SK-N-SH (cell line): ENCODE measurements around the gene LAMP2. TPM values are rescaled to one million over a fixed set of nuclear protein-coding genes. Genes with fewer than 3 reads are reported as not detected.

Experiments used
- CTCF ChIA-PET: fragments of 300-600, 350-600 bp; formaldehyde crosslinking; extraction: SDS; loops from one replicate; lab custom pipeline; 2021; lab: Yijun Ruan, JAX
- POLR2A ChIA-PET: fragments of 350-600 bp; sonication (Branson Sonifier 250); formaldehyde crosslinking; extraction: SDS; loops from one replicate; lab custom pipeline; 2020; ENCODE audit warnings: antibody characterized with exemption, inconsistent platforms; lab: Yijun Ruan, JAX
- DNase-seq: peaks from one replicate; pipeline ENCODE4 v3.0.0; 2012
- H2AFZ ChIP-seq: fragments of 200-600 bp; sonication (generic); 2 replicates; pipeline ENCODE4 v1.8.1; 2016; ENCODE audit warnings: antibody characterized with exemption, mild to moderate bottlenecking, low read depth
- H3F3A ChIP-seq: fragments of 200-600 bp; sonication (generic); replicated peaks from 2 replicates; pipeline ENCODE3; 2016; ENCODE audit warnings: antibody characterized with exemption, mild to moderate bottlenecking; ENCODE audit not compliant: insufficient read depth
- H3K27ac ChIP-seq, 2 experiments: fragments of 200-500 bp in 1 of 2; fragments of 200-600 bp in 1 of 2; sonication (Bioruptor generic) in 1 of 2; sonication (generic), shearing (Covaris generic) in 1 of 2; 2 replicates each; pipeline versions ENCODE4 v1.5.1 to v1.6.1; 2014 to 2016; ENCODE audit warnings: low read depth in 2 of 2, inconsistent platforms in 1 of 2, low read length in 1 of 2, mild to moderate bottlenecking in 1 of 2, mixed read lengths in 1 of 2
- H3K27me3 ChIP-seq: fragments of 200-600 bp; sonication (generic), shearing (Covaris generic); 2 replicates; pipeline ENCODE4 v1.6.1; 2016; ENCODE audit warnings: mixed run types; ENCODE audit not compliant: insufficient read depth
- H3K36me3 ChIP-seq, 2 experiments: fragments of 200-500 bp in 1 of 2; fragments of 200-600 bp in 1 of 2; sonication (Bioruptor generic) in 1 of 2; sonication (generic) in 1 of 2; replicated peaks in 1 of 2; 2 replicates each; pipeline versions ENCODE3 to v1.5.1; 2014 to 2016; ENCODE audit warnings: low read length in 1 of 2, mild to moderate bottlenecking in 1 of 2; ENCODE audit not compliant: insufficient read depth in 2 of 2, control insufficient read depth in 1 of 2
- H3K4me1 ChIP-seq, 2 experiments: fragments of 200-500 bp in 1 of 2; fragments of 200-600 bp in 1 of 2; sonication (Bioruptor generic) in 1 of 2; sonication (generic), shearing (Covaris generic) in 1 of 2; 2 replicates each; pipeline versions ENCODE4 v1.5.1 to v1.6.1; 2014 to 2016; ENCODE audit warnings: low read depth in 1 of 2, low read length in 1 of 2, mixed run types in 1 of 2; ENCODE audit not compliant: insufficient read depth in 2 of 2, control insufficient read depth in 1 of 2
- H3K4me2 ChIP-seq: fragments of 200-600 bp; sonication (generic), shearing (Covaris generic); 2 replicates; pipeline ENCODE4 v1.6.1; 2017; ENCODE audit warnings: mixed run types
- H3K4me3 ChIP-seq, 2 experiments: fragments of 200-500 bp in 1 of 2; fragments of 200-600 bp in 1 of 2; sonication (Bioruptor generic) in 1 of 2; sonication (generic), shearing (Covaris generic) in 1 of 2; 2 replicates each; pipeline versions ENCODE4 v1.5.1 to v1.8.1; 2014 to 2016; ENCODE audit warnings: low read depth in 2 of 2, inconsistent platforms in 1 of 2, low read length in 1 of 2, mild to moderate bottlenecking in 1 of 2, mixed read lengths in 1 of 2, moderate library complexity in 1 of 2
- H3K79me2 ChIP-seq: fragments of 200-600 bp; sonication (generic); 2 replicates; pipeline ENCODE4 v1.8.1; 2017; ENCODE audit warnings: mild to moderate bottlenecking; ENCODE audit not compliant: insufficient read depth
- H3K9ac ChIP-seq: fragments of 200-600 bp; sonication (generic); 2 replicates; pipeline ENCODE4 v1.6.1; 2017; ENCODE audit warnings: mixed run types
- H3K9me2 ChIP-seq: fragments of 200-600 bp; sonication (generic); 2 replicates; pipeline ENCODE4 v1.6.1; 2017; ENCODE audit warnings: mixed run types
- H3K9me3 ChIP-seq: fragments of 200-600 bp; sonication (generic); 2 replicates; pipeline ENCODE4 v1.6.1; 2017; ENCODE audit warnings: mixed run types, mild to moderate bottlenecking, moderate library complexity
- H4K20me1 ChIP-seq: fragments of 200-600 bp; sonication (generic); 2 replicates; pipeline ENCODE4 v1.6.1; 2017; ENCODE audit warnings: mild to moderate bottlenecking, mixed run types; ENCODE audit not compliant: insufficient read depth
- CHD2 ChIP-seq: fragments of 150-350 bp; IDR thresholded peaks from 2 replicates; pipeline ENCODE4 v1.6.1; 2018; ENCODE audit warnings: low read length; ENCODE audit not compliant: partially characterized antibody
- EZH2phosphoT487 ChIP-seq: fragments of 200-600 bp; sonication (generic); IDR thresholded peaks from 2 replicates; pipeline ENCODE4 v1.6.1; 2017; ENCODE audit warnings: low read depth, mixed run types, mild to moderate bottlenecking, antibody characterized with exemption, moderate library complexity, borderline replicate concordance
- GABPA ChIP-seq: IDR thresholded peaks from 2 replicates; pipeline ENCODE4 v1.4.0; 2012; ENCODE audit warnings: low read depth, mild to moderate bottlenecking
- MEF2A ChIP-seq: IDR thresholded peaks from 2 replicates; pipeline ENCODE4 v1.4.0; 2012; ENCODE audit warnings: low read depth, borderline replicate concordance
- MXI1 ChIP-seq: IDR thresholded peaks from 2 replicates; pipeline ENCODE4 v1.6.1; 2012; ENCODE audit warnings: mild to moderate bottlenecking, low read depth, low read length, improper control_type of control experiment
- RAD21 ChIP-seq: IDR thresholded peaks from 2 replicates; pipeline ENCODE4 v1.6.1; 2012; ENCODE audit warnings: mild to moderate bottlenecking, low read length
- RXRA ChIP-seq: IDR thresholded peaks from 2 replicates; pipeline ENCODE4 v1.4.0; 2012; ENCODE audit warnings: low read depth, mild to moderate bottlenecking, borderline replicate concordance
- SIN3A ChIP-seq: IDR thresholded peaks from 2 replicates; pipeline ENCODE4 v1.6.1; 2012; ENCODE audit warnings: low read depth, mild to moderate bottlenecking, low read length, moderate library complexity, borderline replicate concordance
- TAF1 ChIP-seq: IDR thresholded peaks from 2 replicates; pipeline ENCODE4 v1.6.1; 2012; ENCODE audit warnings: low read depth, mild to moderate bottlenecking, low read length, moderate library complexity, borderline replicate concordance
- TEAD4 ChIP-seq: IDR thresholded peaks from 2 replicates; pipeline ENCODE4 v1.4.0; 2012; ENCODE audit warnings: mild to moderate bottlenecking, borderline replicate concordance; ENCODE audit not compliant: insufficient read depth
- YY1 ChIP-seq: IDR thresholded peaks from 2 replicates; pipeline ENCODE4 v1.4.0; 2012; ENCODE audit warnings: low read depth, mild to moderate bottlenecking
- WGBS: methylation state at CpG from one replicate; pipeline ENCODE4 v1.1.6; 2017; ENCODE audit warnings: low lambda C conversion rate; 5-methylcytosine and 5-hydroxymethylcytosine counted together
- polyA plus RNA-seq, 3 experiments: library from polyadenylated mRNA; depleted of rRNA; stranded (reverse); fragments of >200 nt; gene quantifications; 2 replicates each; pipeline ENCODE4 v1.2.3, GENCODE V29; 2012
- TF ChIP-seq, protein P1 (sequence below): IDR thresholded peaks from 2 replicates; pipeline ENCODE4; 2012
- TF ChIP-seq, protein P2 (sequence below): IDR thresholded peaks from 2 replicates; pipeline ENCODE4 v1.6.1; 2012; ENCODE audit warnings: mild to moderate bottlenecking, low read depth, low read length, moderate library complexity
- TF ChIP-seq, protein P3 (sequence below): fragments of 150-350 bp; IDR thresholded peaks from 2 replicates; pipeline ENCODE4 v1.6.1; 2016; ENCODE audit warnings: mild to moderate bottlenecking, low read depth, low read length
- TF ChIP-seq, protein P4 (sequence below): fragments of 150-350 bp; IDR thresholded peaks from 2 replicates; pipeline ENCODE4 v1.6.1; 2017; ENCODE audit warnings: antibody characterized with exemption, low read length, low read depth, borderline replicate concordance

The LAMP2 gene
- polyA plus RNA-seq, 1 of the 3 experiments (the other 2 are of a cell fraction) = 108 TPM

DNA sequence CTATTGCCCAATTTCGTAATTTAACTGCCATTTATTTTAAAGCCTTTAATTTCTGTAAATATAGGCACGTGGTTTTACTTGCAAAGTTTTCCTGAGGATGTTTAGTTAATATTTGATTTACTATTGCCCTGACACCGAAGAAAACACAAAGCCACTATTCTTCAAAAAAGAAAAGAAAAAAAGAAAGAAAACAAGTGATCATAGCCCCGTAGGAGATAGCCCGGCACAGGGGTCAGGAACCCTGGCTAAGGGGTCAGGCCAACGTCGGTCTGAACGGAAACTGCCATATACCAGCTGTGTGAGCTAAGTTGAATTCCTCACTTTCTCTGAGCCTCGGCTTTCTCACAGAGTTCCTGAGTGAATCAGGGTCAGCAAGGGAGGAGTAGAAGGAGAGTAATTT, 17.7 kb upstream of the LAMP2 start:
- no peaks in the 10 kb centered on the region for H4K20me1 ChIP-seq
- WGBS = 49% methylated on average over 9 of the region's 9 CpGs
- H2AFZ ChIP-seq = no peak overlapping the region
- H3K27me3 ChIP-seq = peaks cover 2% of the 10 kb centered on the region; the same call in 1 of the 2 replicates
- TF ChIP-seq RAD21 (no peak), YY1 (no peak), TAF1 (no peak), TEAD4 (no peak), GABPA (no peak), MXI1 (no peak), MEF2A (no peak), RXRA (no peak), EZH2phosphoT487 (no peak), SIN3A (no peak), CHD2 (no peak)
- TF ChIP-seq, protein P1, sequence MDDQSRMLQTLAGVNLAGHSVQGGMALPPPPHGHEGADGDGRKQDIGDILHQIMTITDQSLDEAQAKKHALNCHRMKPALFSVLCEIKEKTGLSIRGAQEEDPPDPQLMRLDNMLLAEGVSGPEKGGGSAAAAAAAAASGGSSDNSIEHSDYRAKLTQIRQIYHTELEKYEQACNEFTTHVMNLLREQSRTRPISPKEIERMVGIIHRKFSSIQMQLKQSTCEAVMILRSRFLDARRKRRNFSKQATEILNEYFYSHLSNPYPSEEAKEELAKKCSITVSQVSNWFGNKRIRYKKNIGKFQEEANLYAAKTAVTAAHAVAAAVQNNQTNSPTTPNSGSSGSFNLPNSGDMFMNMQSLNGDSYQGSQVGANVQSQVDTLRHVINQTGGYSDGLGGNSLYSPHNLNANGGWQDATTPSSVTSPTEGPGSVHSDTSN = no peak
- TF ChIP-seq, protein P2, sequence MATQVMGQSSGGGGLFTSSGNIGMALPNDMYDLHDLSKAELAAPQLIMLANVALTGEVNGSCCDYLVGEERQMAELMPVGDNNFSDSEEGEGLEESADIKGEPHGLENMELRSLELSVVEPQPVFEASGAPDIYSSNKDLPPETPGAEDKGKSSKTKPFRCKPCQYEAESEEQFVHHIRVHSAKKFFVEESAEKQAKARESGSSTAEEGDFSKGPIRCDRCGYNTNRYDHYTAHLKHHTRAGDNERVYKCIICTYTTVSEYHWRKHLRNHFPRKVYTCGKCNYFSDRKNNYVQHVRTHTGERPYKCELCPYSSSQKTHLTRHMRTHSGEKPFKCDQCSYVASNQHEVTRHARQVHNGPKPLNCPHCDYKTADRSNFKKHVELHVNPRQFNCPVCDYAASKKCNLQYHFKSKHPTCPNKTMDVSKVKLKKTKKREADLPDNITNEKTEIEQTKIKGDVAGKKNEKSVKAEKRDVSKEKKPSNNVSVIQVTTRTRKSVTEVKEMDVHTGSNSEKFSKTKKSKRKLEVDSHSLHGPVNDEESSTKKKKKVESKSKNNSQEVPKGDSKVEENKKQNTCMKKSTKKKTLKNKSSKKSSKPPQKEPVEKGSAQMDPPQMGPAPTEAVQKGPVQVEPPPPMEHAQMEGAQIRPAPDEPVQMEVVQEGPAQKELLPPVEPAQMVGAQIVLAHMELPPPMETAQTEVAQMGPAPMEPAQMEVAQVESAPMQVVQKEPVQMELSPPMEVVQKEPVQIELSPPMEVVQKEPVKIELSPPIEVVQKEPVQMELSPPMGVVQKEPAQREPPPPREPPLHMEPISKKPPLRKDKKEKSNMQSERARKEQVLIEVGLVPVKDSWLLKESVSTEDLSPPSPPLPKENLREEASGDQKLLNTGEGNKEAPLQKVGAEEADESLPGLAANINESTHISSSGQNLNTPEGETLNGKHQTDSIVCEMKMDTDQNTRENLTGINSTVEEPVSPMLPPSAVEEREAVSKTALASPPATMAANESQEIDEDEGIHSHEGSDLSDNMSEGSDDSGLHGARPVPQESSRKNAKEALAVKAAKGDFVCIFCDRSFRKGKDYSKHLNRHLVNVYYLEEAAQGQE = no peak
- TF ChIP-seq, protein P3, sequence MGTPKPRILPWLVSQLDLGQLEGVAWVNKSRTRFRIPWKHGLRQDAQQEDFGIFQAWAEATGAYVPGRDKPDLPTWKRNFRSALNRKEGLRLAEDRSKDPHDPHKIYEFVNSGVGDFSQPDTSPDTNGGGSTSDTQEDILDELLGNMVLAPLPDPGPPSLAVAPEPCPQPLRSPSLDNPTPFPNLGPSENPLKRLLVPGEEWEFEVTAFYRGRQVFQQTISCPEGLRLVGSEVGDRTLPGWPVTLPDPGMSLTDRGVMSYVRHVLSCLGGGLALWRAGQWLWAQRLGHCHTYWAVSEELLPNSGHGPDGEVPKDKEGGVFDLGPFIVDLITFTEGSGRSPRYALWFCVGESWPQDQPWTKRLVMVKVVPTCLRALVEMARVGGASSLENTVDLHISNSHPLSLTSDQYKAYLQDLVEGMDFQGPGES = no peak
- TF ChIP-seq, protein P4, sequence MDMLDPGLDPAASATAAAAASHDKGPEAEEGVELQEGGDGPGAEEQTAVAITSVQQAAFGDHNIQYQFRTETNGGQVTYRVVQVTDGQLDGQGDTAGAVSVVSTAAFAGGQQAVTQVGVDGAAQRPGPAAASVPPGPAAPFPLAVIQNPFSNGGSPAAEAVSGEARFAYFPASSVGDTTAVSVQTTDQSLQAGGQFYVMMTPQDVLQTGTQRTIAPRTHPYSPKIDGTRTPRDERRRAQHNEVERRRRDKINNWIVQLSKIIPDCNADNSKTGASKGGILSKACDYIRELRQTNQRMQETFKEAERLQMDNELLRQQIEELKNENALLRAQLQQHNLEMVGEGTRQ = no peak
- no peaks in the 10 kb centered on the region for H3K9me3 ChIP-seq
- DNase-seq = no peak
- H3K36me3 ChIP-seq = no peaks in the 10 kb centered on the region
- no peak overlapping the region for H3K4me3 ChIP-seq
- CTCF ChIA-PET = interaction anchor here (1.1 to 1.5 kb wide), 5 partner anchors 26 to 176 kb away, joined by 3 to 10 read pairs (median 4); no protein-coding TSS in a partner anchor
- H3F3A ChIP-seq = peaks cover 3% of the 10 kb centered on the region
- H3K9me2 ChIP-seq = no peaks in the 10 kb centered on the region
- no peaks in the 10 kb centered on the region; a peak in 1 of 4 replicates for H3K4me1 ChIP-seq
- H3K9ac ChIP-seq = no peak overlapping the region
- POLR2A ChIA-PET = no interaction called here
- H3K79me2 ChIP-seq = no peaks in the 10 kb centered on the region
- H3K27ac ChIP-seq = no peak overlapping the region
- no peak overlapping the region for H3K4me2 ChIP-seq
